GM06990 (cell line): ENCODE results near the gene CCDC148.

Experiments used
- DNase-seq: peaks from one replicate; pipeline ENCODE4 v3.0.0-alpha.2; 2011; ENCODE audit not compliant: insufficient read length; ENCODE audit errors: extremely low read depth
- H3K27me3 ChIP-seq: replicated peaks from 2 replicates; pipeline ENCODE4 v1.6.0; 2011; ENCODE audit warnings: low read length; ENCODE audit not compliant: control insufficient read depth, insufficient read depth
- H3K36me3 ChIP-seq: 2 replicates; pipeline ENCODE4 v1.5.1; 2011; ENCODE audit warnings: low read length; ENCODE audit not compliant: control insufficient read depth, insufficient read depth
- H3K4me3 ChIP-seq: replicated peaks from 2 replicates; pipeline ENCODE4 v1.5.1; 2011; ENCODE audit warnings: low read depth, mild to moderate bottlenecking, control low read depth, low read length
- CTCF ChIP-seq: IDR thresholded peaks from 2 replicates; pipeline ENCODE4 v1.5.1; 2011; ENCODE audit warnings: low read length, control low read depth, mild to moderate bottlenecking, inconsistent platforms; ENCODE audit not compliant: insufficient read depth, poor library complexity, severe bottlenecking

CCDC148 gene

GRCh38 chr2:158205215-158205614 lies 251.3 kb downstream of the CCDC148 start:
- no peak for DNase-seq
- TF ChIP-seq CTCF = no peak
- Histone ChIP-seq H3K36me3 (no peaks in the 10 kb centered on the region), H3K27me3 (no peaks in the 10 kb centered on the region; the same call in none of the 2 replicates), H3K4me3 (no peak overlapping the region)

GRCh38 chr2:158204741-158205165 lies 251.8 kb downstream of the CCDC148 start:
- TF ChIP-seq CTCF = no peak
- no peaks in the 10 kb centered on the region; the same call in none of the 2 replicates for H3K27me3 ChIP-seq
- H3K36me3 ChIP-seq = no peaks in the 10 kb centered on the region
- no peak for DNase-seq
- H3K4me3 ChIP-seq = no peak overlapping the region

GRCh38 chr2:158202161-158202815 lies 254.3 kb downstream of the CCDC148 start:
- no peak for TF ChIP-seq CTCF
- no peak for DNase-seq

GRCh38 chr2:158199928-158200650 lies 256.5 kb downstream of the CCDC148 start:
- no peak for TF ChIP-seq CTCF
- H3K27me3 ChIP-seq = no peaks in the 10 kb centered on the region; the same call in 1 of the 2 replicates
- H3K4me3 ChIP-seq = no peak overlapping the region
- no peak for DNase-seq
- no peaks in the 10 kb centered on the region for H3K36me3 ChIP-seq

More at GRCh38 chr2:158202161-158202815, 254.3 kb downstream of the CCDC148 start:
- no peaks in the 10 kb centered on the region; the same call in none of the 2 replicates for H3K27me3 ChIP-seq
- no peak overlapping the region for H3K4me3 ChIP-seq
- no peaks in the 10 kb centered on the region for H3K36me3 ChIP-seq

GRCh38 chr2:158197940-158198339 lies 258.6 kb downstream of the CCDC148 start:
- Histone ChIP-seq H3K36me3 (no peaks in the 10 kb centered on the region), H3K4me3 (no peak overlapping the region), H3K27me3 (no peaks in the 10 kb centered on the region)
- no peak for DNase-seq
- TF ChIP-seq CTCF = no peak
